Breast epithelium (tissue), 3 donors: Measurements from ENCODE around the gene NAIP.
"Not testable (repeated sequence)": the region's sequence is repeated elsewhere in the genome, so short reads cannot be mapped to it uniquely, and the experiment has no call there.

Experiments
- CTCF ChIP-seq, 3 donors: fragments of 450-650 bp; IDR thresholded peaks; one replicate each; pipeline ENCODE4 v1.5.1; 2016 to 2017; ENCODE audit warnings: antibody characterized with exemption in 3 of 3, mild to moderate bottlenecking in 3 of 3, moderate library complexity in 3 of 3
- POLR2AphosphoS5 ChIP-seq, 3 donors: sonication (generic); formaldehyde crosslinking; IDR thresholded peaks; one replicate each; pipeline ENCODE4 v1.6.1; 2017; ENCODE audit warnings: antibody characterized with exemption in 3 of 3

GRCh38 chr5:70964531-70964930 is 60.6 kb downstream of the NAIP start:
- TF ChIP-seq CTCF, POLR2AphosphoS5 (IDR thresholded peaks at IDR 0.05): not testable (repeated sequence)
